Memory B cell (primary cell): ENCODE data around the gene DDX51.

Experiments
- ATAC-seq: fragments of 150-1000 bp; cut with Tn5 transposase; 2 replicates; pipeline ENCODE4 v1.10.0; 2021; ENCODE audit warnings: low read depth, mild to moderate bottlenecking, moderate library complexity
- DNase-seq, 2 donors: peaks; one replicate each; pipeline ENCODE4 v3.0.0; 2022; ENCODE audit warnings: low spot score in 2 of 2
- H3K27ac Mint-ChIP-seq: one replicate; pipeline ENCODE4 v1.8.0; 2022; ENCODE audit warnings: mild to moderate bottlenecking, moderate library complexity, mixed read lengths
- H3K27me3 Mint-ChIP-seq: one replicate; pipeline ENCODE4 v1.8.0; 2022; ENCODE audit warnings: mixed read lengths
- H3K36me3 Mint-ChIP-seq: one replicate; pipeline ENCODE4 v1.8.0; 2022; ENCODE audit warnings: mild to moderate bottlenecking, mixed read lengths
- H3K4me1 Mint-ChIP-seq: one replicate; pipeline ENCODE4 v1.8.0; 2022; ENCODE audit warnings: mixed read lengths
- H3K4me3 Mint-ChIP-seq: one replicate; pipeline ENCODE4 v1.8.0; 2022; ENCODE audit warnings: mild to moderate bottlenecking, moderate library complexity, mixed read lengths
- H3K9me3 Mint-ChIP-seq: one replicate; pipeline ENCODE4 v1.8.0; 2022; ENCODE audit warnings: mixed read lengths

The DDX51 gene

DNA sequence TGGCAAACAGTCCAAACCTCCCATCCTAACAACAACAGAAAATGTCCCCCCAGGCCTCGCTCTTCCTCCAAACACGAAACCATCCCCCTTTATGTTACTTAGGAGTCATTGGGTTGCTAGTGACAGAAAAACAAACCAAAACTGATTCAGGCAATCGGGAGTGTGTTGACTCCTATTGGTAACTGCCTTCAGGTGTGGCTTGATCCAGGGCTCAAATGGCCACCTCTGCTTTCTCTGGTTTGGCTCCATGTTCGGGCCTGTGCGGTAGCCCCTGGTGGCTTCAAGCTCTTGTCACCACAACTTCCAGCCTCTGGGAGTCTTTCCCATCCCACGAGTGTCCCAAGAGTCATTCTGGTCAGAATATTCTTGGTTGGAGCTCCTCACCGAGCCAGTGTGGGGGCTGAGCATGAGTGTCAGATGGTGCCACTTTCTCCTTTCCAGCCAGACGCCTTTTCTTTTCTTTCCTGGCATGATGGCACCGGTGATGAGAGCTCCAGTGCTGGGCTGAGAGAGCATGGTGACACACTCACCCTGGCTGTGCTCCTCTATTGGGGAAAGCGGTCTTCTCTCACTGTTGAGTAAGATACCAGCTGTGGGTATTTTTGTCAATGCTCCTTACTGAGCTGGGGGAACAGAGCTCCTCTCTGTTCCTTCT, 38.7 kb upstream of the DDX51 start:
- H3K27ac Mint-ChIP-seq = no peak overlapping the region
- DNase-seq (no peak), ATAC-seq (no peak)
- peaks cover 19% of the 10 kb centered on the region for H3K27me3 Mint-ChIP-seq
- peaks cover 10% of the 10 kb centered on the region for H3K4me1 Mint-ChIP-seq
- no peaks in the 10 kb centered on the region for H3K36me3 Mint-ChIP-seq
- no peak overlapping the region for H3K4me3 Mint-ChIP-seq
- peaks cover 10% of the 10 kb centered on the region for H3K9me3 Mint-ChIP-seq

DNA sequence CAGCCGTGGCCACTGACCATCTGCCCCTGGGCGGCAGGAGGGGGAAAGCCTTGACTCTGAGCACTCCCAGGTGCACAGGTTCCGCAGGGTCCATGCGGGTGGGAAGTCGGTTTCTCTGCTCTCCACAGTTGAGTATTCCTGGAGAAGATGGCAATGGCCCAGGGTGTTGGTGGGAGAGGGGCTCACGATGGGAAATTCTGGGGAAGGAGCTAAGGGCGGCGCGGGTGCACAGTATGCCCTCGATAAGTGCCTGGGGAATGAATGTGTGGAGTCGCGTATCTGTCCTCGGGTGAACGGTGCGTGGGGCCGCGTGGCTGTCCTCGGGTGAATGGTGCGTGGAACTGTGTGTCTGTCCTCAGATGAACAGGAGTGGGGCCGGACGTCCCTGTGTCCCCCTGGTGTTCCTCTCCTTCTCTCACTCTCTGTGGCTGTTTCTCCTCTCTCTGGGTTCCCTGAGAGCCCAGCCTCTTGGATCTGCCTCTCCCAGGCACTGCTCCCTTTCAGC, 38.1 kb upstream of the DDX51 start:
- no peak overlapping the region for H3K27ac Mint-ChIP-seq

GRCh38 chr12:132181570-132182200, 37.6 kb upstream of the DDX51 start:
- Mint-ChIP-seq H3K27ac (no peak overlapping the region), H3K4me1 (peaks cover 10% of the 10 kb centered on the region), H3K4me3 (no peak overlapping the region), H3K9me3 (peaks cover 10% of the 10 kb centered on the region), H3K36me3 (no peaks in the 10 kb centered on the region), H3K27me3 (peaks cover 19% of the 10 kb centered on the region)
- DNase-seq = no peak
- no peak for ATAC-seq

More for the DNA sequence above, 38.1 kb upstream of the DDX51 start:
- ATAC-seq (no peak), DNase-seq (no peak)
- peaks cover 19% of the 10 kb centered on the region for H3K27me3 Mint-ChIP-seq
- no peak overlapping the region for H3K4me3 Mint-ChIP-seq
- H3K9me3 Mint-ChIP-seq = peaks cover 10% of the 10 kb centered on the region
- H3K36me3 Mint-ChIP-seq = no peaks in the 10 kb centered on the region
- peaks cover 10% of the 10 kb centered on the region for H3K4me1 Mint-ChIP-seq

DNA sequence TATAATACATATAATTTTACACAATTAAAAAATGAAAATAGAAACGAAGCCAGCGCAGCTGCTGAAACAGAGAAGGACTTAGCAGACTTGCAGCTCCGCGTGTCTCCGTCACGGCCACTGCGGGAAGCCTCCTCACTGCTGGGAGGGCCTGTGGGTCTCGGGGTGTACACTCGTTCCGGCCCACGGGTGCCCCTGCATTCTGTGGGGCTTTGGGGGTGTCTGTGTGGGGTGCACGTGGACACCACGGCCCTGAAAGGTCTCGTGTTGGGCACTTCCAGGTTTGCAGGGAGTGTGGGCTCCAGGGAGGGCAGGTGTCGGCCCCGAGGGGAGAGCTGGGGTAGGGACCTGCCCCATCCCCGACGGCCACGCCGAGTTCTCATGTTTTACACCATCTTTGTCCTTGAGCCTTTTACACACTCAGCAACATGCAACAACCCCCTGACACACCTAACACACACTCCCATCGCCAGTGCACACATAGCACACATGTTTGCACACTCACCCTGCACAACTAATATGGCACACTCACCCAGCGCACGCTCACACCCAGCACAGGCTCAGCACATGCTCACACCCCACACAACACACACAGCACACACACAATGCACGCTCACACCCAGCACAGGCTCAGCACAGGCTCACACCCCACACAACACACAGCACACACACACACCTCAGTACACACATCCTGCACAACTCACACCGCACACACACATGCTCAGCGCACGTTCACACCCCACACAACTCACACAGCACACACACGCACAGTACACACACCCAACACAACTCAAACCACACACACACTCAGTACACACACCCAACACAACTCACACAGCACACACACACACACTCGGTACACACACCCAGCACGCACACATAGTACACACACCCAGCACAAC, 36.8 kb upstream of the DDX51 start:
- Mint-ChIP-seq H3K4me1 (peaks cover 7% of the 10 kb centered on the region), H3K36me3 (no peaks in the 10 kb centered on the region), H3K4me3 (no peak overlapping the region), H3K27ac (no peak overlapping the region), H3K27me3 (peaks cover 22% of the 10 kb centered on the region), H3K9me3 (peaks cover 8% of the 10 kb centered on the region)
- DNase-seq (no peak), ATAC-seq (no peak)

DNA sequence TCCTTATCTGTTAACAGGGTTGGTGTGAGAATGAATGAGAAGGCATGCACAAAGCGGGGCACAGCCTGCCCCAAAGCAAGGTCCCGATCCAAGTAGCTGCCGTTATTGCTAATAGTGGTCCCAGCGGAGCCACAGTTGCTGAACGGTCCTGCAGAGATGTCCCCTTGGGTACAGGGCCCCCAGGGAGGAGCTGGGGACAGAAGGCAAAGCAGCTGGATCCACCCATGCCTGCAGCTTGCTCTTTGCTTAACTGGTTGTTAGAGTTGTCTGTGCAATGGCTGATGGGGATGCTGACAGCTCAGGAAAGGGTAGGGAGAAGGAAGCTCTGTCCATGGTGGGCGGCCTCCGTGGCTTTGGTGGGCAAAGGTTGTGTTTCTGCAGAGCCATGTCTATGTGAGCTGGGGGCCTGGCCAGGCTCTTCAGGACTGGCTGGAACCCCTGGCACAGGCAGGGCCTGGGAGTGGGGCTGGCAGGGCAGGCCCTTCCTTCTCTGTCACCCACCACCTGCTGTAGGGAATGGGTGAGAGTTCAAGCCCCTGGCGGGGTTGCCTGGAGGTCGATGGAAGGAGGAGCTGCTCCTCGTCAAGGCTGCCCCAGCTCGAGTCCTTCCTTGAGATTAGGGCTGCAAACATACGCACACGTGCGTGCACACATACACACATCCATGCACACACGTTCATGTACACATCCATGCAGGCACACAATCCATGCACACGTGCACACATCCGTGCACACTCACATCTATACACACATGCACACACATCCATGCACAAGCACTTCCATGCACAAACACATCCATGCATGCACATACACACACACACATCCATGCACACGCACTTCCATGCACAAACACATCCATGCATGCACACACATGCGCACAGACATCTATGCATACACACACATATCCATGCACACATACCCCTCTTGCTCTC, 35.6 kb upstream of the DDX51 start:
- ATAC-seq (no peak), DNase-seq (no peak)
- H3K9me3 Mint-ChIP-seq = peaks cover 4% of the 10 kb centered on the region
- H3K4me3 Mint-ChIP-seq = no peak overlapping the region
- H3K27me3 Mint-ChIP-seq = peaks cover 22% of the 10 kb centered on the region
- H3K27ac Mint-ChIP-seq = no peak overlapping the region
- peaks cover 5% of the 10 kb centered on the region for H3K4me1 Mint-ChIP-seq
- H3K36me3 Mint-ChIP-seq = no peaks in the 10 kb centered on the region

- ATAC-seq (no peak), DNase-seq (no peak)
- Mint-ChIP-seq H3K27ac (no peak overlapping the region), H3K36me3 (no peaks in the 10 kb centered on the region), H3K27me3 (peaks cover 22% of the 10 kb centered on the region), H3K9me3 (peaks cover 1% of the 10 kb centered on the region), H3K4me1 (peaks cover 5% of the 10 kb centered on the region), H3K4me3 (no peak overlapping the region)
Measured at GRCh38 chr12:132178801-132179401, 34.8 kb upstream of the DDX51 start.

DNA sequence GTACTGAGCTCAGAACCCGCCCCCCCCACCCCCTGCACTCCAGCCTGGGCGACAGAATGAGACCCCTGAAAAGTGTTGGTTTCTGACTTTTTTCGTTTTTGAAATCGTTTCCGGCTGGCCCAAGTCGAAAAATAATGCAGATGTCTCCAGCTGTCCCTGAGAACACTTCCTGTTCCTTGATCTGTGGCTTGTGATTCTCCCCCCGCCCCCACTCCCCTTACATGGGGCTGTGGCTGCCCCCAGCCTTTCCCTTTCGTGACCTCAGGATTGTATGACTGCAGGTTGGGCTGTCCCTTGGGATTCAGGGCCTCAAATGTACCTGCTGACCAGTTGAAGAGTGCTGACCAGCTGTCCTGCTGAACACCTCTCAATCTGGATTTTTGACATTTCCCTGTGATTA, 34.2 kb upstream of the DDX51 start:
- DNase-seq (no peak), ATAC-seq (no peak)
- Mint-ChIP-seq H3K27ac (no peak overlapping the region), H3K4me1 (peaks cover 6% of the 10 kb centered on the region), H3K9me3 (peaks cover 1% of the 10 kb centered on the region), H3K27me3 (peaks cover 22% of the 10 kb centered on the region), H3K4me3 (no peak overlapping the region), H3K36me3 (no peaks in the 10 kb centered on the region)

DNA sequence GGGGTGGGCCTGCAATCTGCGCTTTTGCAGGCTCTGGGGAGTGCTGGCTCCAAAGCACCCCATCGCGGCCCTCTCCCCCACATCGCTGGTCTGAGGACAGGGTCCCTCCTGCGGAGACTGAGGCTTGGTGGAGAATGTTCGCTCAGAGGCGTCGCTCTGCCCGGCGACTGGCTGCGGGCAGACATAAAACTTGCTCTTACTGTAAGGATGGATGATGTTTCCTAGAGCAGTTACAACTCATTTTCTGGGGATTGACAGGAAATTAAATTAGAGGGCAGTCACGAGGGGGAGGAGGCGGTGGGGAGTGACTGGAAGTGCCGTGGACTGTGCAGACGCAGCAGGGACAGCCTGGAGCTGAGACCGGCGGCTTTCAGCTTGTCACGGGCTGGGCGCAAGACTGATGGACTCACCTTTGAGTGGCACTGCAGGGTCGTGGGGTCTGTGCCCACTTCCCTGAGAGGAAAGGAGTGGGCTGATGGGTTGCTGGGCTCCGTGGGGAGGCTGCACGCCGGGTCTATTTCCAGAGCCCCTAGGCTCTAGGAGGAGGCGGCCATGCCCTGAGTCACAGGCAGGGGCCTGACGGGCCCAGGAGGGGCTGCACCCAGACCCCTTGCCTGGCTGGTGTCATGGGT, 32.9 kb upstream of the DDX51 start:
- H3K36me3 Mint-ChIP-seq = no peaks in the 10 kb centered on the region
- H3K4me1 Mint-ChIP-seq = peaks cover 11% of the 10 kb centered on the region
- H3K27me3 Mint-ChIP-seq = peaks cover 32% of the 10 kb centered on the region
- ATAC-seq (no peak), DNase-seq (no peak)
- no peak overlapping the region for H3K27ac Mint-ChIP-seq
- H3K9me3 Mint-ChIP-seq = peaks cover 1% of the 10 kb centered on the region
- H3K4me3 Mint-ChIP-seq = no peak overlapping the region

DNA sequence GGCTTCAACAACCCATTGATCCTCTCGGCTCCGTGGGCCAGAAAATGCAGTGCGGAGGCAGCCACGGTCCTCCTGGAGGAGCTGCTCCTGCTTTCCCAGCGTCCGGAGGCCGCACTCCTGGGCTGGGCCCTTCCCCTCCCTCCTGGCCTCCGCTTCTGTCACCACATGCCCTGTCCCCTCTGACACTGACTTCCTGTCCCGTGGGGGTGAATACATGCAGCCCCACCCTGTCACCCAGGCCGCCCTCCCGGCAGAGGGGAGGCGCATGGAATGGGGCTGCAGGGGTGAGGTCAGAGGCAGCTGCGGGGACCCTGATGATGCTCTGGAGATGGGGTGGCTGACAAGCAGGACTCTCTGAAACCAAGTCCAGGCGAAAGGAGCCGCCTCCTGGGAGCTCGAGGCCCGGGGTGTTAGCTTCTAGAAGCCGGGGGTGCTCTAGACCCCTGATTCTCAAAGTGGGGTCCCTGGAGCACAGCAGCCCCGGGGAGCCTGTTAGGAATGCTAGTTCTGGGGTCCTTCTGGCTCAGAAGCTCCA, 32.3 kb upstream of the DDX51 start:
- ATAC-seq = no peak
- Mint-ChIP-seq H3K27ac (no peak overlapping the region), H3K9me3 (no peaks in the 10 kb centered on the region), H3K4me3 (no peak overlapping the region), H3K4me1 (peaks cover 11% of the 10 kb centered on the region), H3K36me3 (no peaks in the 10 kb centered on the region), H3K27me3 (peaks cover 30% of the 10 kb centered on the region)
- no peak for DNase-seq

DNA sequence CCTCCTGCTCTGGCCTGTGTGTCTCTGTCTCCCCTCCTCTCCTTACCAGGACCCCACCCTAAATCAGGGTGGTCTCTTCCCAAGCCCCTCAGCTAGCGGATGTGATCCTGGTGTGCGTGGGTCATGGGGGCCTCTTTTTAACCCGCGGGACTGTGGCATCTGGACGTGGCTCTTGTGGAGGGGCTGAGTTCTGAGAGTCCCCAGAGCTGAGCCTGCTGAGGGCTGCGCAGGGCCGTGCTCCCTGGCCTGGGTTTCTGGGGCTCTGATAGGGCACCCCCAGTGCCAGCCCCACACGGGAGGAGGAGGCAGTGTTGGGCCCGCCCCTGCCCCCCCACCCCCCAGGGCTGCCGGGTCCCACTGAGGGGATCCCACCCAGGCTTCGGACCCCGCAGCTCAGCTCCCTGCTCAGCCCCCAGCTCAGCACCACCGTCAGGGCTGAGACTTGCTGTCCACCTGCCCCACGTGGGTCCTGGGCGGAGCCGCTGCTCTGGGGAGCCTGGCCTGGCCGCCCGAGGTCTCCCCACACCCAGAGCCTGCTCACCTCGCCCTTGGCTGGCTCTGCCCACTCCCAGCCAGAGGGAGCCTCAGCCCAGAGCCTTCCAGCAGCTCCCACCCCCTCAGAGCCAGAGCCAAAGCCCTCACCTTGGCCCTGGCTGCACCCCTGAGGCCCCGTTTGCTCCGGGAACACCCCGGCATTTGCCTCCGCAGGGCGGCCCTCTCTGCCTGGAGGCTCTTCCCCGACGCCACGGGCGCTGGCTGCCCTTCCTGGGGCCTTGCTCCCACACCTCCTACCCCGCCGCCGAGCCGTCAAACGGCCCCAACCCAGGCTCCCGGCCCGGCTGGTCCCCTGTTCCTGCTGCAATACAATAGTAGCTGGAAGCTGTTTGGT, 31.6 kb upstream of the DDX51 start:
- no peaks in the 10 kb centered on the region for H3K36me3 Mint-ChIP-seq
- H3K4me1 Mint-ChIP-seq = peaks cover 6% of the 10 kb centered on the region
- H3K27me3 Mint-ChIP-seq = peaks cover 27% of the 10 kb centered on the region
- ATAC-seq = no peak
- H3K27ac Mint-ChIP-seq = no peak overlapping the region
- no peaks in the 10 kb centered on the region for H3K9me3 Mint-ChIP-seq
- no peak for DNase-seq
- H3K4me3 Mint-ChIP-seq = no peak overlapping the region

- DNase-seq = no peak
- Mint-ChIP-seq H3K4me1 (peaks cover 6% of the 10 kb centered on the region), H3K36me3 (no peaks in the 10 kb centered on the region), H3K27me3 (peaks cover 24% of the 10 kb centered on the region), H3K9me3 (no peaks in the 10 kb centered on the region), H3K4me3 (no peak overlapping the region), H3K27ac (no peak overlapping the region)
- ATAC-seq = no peak
Measured at GRCh38 chr12:132174839-132175490, 30.8 kb upstream of the DDX51 start.
